Stimulated activated CD4-positive, alpha-beta T cell treated with anti-CD3 and anti-CD28 coated beads, Interleukin-1b, Interleukin-23, amount 100 ng/mL, for 48 hours (primary cell): ENCODE measurements around the gene VASN.

Experiments used
- DNase-seq: peaks from one replicate; pipeline ENCODE4 v3.0.0-alpha.2; 2020

The VASN gene

DNA sequence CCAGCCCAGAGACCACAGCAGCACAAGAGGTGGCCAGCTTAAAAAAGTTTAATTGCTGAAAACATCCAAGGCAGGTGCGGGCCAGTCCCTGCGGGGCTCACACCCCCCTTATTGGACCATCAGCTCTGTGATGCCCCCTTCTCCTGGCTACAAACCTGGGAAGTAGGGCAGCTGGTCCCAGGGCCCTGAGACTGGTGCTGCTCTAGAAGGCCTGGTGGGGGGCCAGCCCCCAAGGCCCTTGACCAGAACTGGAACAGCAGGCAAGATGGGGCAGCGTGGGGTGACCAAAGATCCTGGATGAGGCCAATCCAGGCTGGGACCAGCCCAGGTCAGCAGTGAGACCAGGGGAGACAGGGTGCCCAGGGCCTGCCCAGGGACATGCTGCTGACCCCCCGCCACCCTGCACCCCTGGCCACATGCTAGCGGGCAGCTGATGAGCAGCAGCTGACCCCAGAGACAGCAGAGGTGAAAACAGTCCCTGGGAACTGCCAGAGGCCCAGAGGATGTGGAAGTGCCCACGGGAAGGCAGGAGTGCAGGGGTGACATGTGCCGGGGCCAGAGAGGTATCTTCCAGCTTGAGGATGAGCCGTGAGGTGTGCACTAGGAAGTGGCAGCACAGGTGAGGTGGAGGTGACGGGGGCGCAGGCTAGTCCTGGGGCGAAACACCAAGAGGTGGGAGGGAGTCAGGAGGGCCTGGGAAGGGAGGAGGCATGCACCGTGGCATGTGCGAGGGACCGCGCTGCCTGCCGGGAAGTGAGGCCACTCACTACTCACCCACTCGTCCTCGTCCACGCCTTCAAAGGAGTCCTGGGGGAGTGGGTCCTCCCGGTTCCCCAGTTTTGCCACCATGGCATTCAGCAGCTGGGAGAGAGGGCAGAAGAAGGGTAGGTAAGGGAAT is 16.9 kb upstream of the VASN start:
- no peak for DNase-seq

GRCh38 chr16:4356820-4357219 is 14.8 kb upstream of the VASN start:
- no peak for DNase-seq

DNA sequence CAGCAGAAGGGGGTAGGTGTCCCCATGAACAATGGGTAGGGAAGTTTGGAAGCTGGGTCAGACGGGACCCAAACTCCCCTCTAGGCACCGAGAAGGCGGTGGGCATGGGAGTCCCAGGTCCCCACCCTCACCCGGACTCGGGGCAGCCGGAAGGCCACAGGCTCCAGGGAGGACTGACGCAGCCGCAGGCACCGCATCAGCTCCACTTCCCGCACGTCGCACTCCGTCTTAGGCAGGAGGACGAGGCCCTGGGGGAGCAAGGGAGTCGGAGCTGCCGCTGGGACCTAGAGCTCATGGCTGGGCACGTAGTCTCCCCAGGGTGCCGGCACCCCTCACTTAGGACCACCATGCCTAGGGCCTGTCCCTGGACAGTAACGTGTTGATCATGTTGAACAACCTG is 13.4 kb upstream of the VASN start:
- DNase-seq: no peak

DNA sequence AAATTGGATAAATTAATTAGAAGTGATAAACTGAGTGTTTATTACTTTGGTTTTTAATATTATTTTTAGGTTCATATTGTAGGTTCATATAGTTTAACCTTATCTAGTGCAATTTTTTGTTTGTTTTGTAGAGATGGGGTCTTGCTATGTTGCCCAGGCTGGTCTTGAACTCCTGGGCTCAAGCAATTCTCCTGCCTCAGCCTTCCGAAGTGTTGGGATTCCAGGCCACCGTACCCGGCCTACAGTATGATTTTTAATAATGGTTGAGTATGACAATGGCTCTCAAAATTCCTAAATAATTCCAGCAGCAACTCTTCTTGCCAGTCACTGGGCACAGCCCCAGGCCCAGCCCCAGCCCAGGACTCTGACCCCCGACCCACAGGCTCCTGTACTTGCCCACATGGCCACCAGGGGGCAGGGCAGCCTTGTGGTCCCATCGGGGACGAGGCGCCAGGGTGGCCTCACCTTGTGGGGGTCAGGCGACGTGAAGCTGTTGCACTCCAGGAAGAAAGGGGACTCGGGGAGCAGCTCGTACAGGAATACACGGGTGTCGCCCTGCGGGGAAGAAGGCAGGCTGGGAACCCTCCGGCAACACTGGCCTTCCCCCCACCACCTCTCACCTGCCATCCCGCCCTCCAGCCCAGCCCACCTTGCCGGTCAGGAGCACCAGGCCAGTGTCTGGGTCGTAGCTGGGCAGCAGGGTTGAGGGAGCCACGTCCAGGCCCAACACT is 12.7 kb upstream of the VASN start:
- peak; percentile 62 for DNase-seq

GRCh38 chr16:4359914-4360313 is 11.7 kb upstream of the VASN start:
- no peak for DNase-seq

DNA sequence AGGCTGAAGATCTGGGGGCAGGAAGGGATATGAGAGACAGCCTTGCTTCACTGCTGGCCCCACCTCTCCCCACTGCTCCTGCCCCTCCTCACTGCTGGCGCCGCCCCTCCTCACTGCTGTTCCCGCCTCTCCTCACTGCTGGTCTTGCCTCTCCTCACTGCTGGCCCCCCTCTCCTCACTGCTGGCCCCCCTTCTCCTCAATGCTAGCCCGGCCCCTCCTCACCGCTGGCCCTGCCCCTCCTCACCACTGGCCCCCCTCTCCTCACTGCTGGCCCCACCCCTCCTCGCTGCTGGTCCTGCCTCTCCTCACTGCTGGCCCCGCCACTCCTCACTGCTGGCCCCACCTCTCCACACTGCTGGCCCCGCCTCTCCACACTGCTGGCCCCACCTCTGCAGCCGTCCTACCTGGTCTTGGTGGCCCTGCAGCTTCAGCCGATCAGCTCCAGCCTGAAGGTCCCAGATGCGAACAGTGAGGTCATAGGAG is 11.1 kb upstream of the VASN start:
- DNase-seq: no peak

GRCh38 chr16:4361033-4361943 is 10.4 kb upstream of the VASN start:
- no peak for DNase-seq

- DNase-seq: no peak
Measured at GRCh38 chr16:4361944-4362311, 9.7 kb upstream of the VASN start.

GRCh38 chr16:4362476-4363135 is 9.0 kb upstream of the VASN start:
- DNase-seq: no peak

DNA sequence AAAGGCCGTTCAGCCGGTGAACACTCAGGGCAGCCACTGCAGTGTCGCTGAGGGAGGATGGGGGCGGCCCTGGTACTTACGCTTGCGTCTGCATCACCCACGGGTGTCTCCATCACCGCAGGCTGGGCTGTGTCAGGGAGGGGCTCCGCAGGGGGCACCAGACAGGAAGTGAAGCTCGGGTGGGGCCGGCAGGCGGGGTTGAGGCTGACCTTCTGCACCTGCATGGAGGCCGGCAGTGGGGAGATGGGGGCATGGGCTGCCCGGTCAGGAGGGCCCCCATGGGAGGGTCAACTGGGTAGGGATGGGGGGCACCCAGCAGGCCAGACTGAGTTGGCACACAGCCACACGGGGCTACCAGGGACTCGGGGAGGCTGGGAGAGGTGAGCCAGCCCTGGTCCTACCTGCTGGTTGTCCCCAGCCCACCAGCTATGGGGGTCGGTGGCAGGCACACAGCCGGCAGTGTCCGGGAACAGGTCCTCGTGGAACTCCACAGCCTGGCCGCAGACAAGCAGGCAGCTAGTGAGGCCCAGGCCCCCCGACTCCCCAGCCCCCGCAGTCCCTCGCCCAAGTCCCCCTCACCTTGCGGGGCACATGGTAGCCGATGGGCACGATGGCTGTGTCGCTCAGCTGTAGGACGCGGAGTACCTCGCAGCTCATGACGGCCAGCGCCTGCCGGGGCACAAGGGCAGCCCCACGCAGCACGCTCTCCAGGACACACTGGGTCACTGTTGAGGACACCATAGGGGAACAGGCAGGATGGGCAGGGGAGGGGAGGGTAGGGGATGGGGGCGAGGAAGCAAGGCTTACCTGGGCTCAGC is 7.2 kb upstream of the VASN start:
- no peak for DNase-seq

DNA sequence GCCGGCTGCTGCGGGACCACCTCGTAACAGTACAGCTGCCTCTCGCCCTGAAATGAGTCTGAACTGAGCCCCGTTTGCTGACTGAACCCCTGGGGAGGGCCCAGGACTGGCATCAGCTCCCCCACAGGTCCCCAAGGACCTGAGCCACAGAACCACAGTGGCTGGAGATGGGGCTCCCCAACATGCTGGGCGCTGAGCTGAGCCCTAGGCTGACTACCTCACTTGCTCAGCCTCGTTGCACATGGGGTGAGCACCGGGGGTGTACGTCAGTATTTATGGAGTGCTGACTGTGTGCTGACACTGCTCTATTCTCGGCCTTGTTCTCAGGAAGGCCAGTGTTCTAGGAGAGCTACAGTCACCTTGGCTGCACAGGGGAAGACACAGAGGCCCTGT is 6.6 kb upstream of the VASN start:
- DNase-seq: no peak

GRCh38 chr16:4365615-4366014 is 6.0 kb upstream of the VASN start:
- DNase-seq: no peak

- DNase-seq: no peak
Measured at GRCh38 chr16:4366016-4366415, 5.6 kb upstream of the VASN start.

DNA sequence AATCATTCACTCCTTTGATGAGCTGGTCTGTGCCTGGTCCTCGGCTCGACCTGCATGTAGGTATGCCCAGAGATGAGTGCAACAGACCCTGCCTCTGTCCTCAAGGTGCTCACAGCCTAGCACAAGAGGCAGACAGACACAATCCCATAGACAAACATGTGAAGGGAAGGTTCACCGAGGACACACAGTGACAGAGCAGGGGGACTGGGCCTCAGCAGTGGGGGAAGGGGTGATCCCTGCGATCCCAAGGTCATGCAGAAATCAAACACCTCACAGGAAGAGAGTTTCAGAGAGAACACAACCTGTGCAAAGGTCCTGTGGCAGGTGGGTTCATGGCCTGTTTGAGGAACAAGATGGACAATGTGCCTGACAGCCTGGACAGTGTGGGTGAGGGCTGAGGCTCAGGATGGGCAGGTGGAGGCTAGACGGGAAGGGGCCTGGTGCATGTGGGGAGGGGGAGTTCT is 4.2 kb upstream of the VASN start:
- no peak for DNase-seq

DNA sequence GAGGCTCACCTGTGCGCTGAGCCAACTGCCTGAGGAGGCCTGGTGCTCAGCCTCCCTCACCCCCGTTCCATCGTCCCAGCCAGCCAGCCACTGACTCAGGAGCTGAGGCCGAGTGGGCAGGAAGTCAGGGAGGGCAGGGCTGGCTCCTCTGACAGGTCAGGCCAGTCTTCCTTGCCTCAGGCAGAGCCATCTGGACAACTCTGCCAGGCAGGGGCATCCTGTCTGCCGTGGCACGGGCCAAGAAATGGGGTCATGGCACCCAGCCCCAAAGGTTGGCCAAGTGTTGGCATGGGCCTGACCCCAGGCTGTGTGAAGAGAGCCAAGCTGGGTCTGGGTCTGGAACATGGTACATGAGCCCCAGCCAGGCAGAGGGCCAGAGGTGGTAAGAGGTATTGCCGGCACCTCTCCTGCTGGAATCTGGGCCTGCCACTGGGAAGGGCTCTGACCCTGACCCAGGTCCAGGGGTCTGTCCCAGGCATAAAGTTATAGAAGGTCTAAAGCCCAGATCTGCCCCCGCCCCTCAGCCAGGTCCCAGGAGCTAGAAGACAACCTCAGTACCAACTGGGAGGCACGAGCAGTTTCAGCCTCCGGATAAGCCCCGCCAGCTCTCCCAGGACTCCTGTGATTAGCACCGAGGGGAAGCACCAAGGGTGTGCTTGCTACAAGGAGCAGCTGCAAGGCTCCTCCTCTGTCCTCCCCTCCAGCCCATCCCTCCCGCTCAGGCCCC is 2.5 kb upstream of the VASN start:
- DNase-seq: no peak

GRCh38 chr16:4370151-4370550 is 1.5 kb upstream of the VASN start:
- DNase-seq: no peak

- DNase-seq: no peak
Measured at GRCh38 chr16:4370570-4371356, 885 bp upstream of the VASN start.

- no peak for DNase-seq
Measured at GRCh38 chr16:4372001-4372577, 441 bp downstream of the VASN start.

DNA sequence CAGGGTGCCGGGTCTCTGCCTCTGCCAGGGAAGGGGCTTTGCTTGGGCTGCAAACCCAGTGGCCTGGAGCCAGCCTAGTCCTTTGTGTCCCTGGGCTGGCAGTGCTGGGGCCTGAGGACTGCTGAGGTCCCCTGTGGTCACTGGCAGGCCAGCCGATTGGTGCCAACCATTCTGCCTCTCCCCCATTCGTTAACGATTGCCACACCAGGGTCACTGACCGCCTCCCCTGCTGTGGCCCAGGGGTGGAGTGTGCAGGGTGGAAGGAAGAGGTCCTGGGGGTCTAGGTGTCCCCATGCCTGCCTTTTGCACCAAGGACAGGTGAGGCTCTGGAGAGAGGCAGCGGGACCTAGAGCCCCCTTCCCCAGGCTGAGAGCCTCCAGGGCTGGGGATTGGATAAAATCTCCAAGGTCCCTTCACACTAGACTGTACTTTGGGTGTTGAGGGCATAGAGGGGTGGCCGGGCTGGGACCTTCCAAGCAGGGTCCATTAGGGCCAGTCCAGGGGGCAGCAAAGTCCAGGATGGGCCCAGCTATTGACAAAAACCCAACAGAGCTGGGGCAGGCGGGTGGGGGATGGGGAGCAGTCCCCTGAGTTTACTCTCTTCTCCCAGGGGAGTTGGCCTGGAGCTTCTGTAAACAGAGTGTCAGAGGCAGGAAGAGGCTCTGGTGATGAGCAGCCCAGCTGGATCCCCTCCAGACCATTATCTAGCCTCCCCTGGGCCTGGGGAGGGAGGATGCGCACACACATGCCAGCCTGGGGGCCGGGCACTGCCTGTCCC is 1.1 kb downstream of the VASN start:
- DNase-seq: no peak
